MM.1S (cell line): ENCODE results near the gene PPHLN1.

ENCODE experiments used
- EZH2 ChIP-seq: fragments of 300-600 bp; sonication (generic); optimal IDR thresholded peaks from 2 replicates; pipeline ENCODE3; 2017; ENCODE audit warnings: low read depth, mild to moderate bottlenecking, antibody characterized with exemption, low read length, mixed read lengths
- EZH2phosphoT487 ChIP-seq: fragments of 300-600 bp; sonication (generic); IDR thresholded peaks from 2 replicates; pipeline ENCODE4 v1.6.1; 2018; ENCODE audit warnings: antibody characterized with exemption, low read length
- TF ChIP-seq, protein P1 (sequence below): fragments of 300-600 bp; sonication (generic); IDR thresholded peaks from 2 replicates; pipeline ENCODE4 v1.5.1; 2016; ENCODE audit warnings: antibody characterized with exemption, low read length, mixed read lengths

DNA sequence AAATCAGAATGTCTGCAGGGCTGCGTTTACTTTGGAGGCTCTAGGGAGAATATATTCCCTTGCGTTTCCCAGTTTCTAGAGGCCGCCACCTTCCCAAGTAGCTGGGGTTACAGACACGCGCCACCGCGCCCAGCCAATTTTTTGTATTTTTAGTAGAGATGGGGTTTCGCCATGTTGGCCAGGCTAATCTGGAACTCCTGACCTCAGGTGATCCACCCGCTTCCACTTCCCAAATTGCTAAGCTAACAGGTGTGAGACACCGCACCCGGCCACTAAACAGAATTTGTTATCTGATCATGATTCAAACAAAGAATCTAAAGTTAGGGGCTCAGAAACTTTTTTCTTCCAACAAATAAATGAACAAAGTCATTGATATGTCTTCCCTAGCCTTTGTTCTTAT lies 114.6 kb downstream of the PPHLN1 start:
- TF ChIP-seq, protein P1, sequence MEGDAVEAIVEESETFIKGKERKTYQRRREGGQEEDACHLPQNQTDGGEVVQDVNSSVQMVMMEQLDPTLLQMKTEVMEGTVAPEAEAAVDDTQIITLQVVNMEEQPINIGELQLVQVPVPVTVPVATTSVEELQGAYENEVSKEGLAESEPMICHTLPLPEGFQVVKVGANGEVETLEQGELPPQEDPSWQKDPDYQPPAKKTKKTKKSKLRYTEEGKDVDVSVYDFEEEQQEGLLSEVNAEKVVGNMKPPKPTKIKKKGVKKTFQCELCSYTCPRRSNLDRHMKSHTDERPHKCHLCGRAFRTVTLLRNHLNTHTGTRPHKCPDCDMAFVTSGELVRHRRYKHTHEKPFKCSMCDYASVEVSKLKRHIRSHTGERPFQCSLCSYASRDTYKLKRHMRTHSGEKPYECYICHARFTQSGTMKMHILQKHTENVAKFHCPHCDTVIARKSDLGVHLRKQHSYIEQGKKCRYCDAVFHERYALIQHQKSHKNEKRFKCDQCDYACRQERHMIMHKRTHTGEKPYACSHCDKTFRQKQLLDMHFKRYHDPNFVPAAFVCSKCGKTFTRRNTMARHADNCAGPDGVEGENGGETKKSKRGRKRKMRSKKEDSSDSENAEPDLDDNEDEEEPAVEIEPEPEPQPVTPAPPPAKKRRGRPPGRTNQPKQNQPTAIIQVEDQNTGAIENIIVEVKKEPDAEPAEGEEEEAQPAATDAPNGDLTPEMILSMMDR, result no peak
- no peak for TF ChIP-seq EZH2
- no peak for TF ChIP-seq EZH2phosphoT487
